ENCODE results near the gene DCHS1. TPM values are rescaled to one million over a fixed set of nuclear protein-coding genes. Genes with fewer than 3 reads are reported as not detected.

DCHS1 gene
- total and polyA plus RNA-seq, 9 of the 15 experiments (the other 6 are each of a cell fraction or from before 2014, with no cell fraction given): 0.04 to 0.49 (median 0.14) TPM; not detected in 2

DNA sequence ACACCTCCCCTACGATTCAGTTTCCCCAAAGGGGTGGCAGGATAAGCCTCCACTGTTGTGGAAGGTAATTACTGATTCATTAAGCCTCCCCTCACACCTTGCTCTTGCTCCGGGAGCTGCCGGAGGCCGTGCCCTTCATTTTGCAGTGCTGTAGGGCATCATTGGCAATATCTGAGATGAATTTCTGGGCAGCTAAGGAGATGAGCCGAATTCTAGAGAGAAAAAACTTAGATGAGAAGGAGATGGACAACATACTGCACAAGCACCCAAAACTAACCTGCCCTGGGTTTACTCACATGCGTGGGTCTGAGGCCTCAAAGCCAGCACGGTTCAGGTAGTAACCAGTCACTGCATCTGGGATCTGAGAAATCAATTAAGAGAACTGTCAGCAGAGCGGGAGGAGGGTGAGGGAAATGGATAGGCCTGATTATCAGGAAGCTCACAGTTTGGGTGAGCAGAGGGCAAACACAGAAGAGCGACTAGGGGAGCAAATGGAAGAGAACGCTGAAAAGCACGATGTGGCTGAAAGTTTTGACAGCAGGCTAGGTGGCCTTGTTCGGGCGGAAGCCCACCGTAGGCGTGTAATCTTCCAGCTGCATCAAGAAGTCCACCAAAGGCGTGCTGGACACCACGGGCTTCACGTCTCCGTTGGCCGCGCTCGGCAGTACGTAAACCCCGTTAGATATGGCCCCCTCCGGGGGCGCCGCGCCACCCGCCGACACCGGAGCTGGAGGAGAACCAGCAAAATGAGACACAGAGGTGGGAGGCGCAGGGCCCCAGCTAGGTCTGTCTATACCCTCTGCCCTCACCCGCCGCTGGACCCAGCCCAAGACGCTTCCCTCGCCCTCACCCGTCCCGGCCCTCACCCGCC, 44.3 kb downstream of the DCHS1 start (continued):
- TF ChIP-seq, protein P1, sequence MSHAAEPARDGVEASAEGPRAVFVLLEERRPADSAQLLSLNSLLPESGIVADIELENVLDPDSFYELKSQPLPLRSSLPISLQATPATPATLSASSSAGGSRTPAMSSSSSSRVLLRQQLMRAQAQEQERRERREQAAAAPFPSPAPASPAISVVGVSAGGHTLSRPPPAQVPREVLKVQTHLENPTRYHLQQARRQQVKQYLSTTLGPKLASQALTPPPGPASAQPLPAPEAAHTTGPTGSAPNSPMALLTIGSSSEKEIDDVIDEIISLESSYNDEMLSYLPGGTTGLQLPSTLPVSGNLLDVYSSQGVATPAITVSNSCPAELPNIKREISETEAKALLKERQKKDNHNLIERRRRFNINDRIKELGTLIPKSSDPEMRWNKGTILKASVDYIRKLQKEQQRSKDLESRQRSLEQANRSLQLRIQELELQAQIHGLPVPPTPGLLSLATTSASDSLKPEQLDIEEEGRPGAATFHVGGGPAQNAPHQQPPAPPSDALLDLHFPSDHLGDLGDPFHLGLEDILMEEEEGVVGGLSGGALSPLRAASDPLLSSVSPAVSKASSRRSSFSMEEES (CRISPR knock-in tag; IDR thresholded peaks at IDR 0.05): 0 out of 2 replicates have a peak, but pooled peaks have one; percentile 1
- TF ChIP-seq CEBPB (tag; IDR thresholded peaks at IDR 0.05) (no peak), CREM (IDR thresholded peaks at IDR 0.05; ENCODE audit: low read depth) (0 out of 2 replicates have a peak, but pooled peaks have one; percentile 20), SRF (CRISPR knock-in tag; IDR thresholded peaks at IDR 0.05) (no peak), ELF4 (CRISPR knock-in tag; IDR thresholded peaks at IDR 0.05) (peak; percentile 46; the same call in 1 of the 2 replicates), POLR2B (IDR thresholded peaks at IDR 0.05; ENCODE audit: low read depth, partially characterized antibody) (peak; percentile 67), HDGF (IDR thresholded peaks at IDR 0.05) (0 out of 2 replicates have a peak, but pooled peaks have one; percentile 47), POLR2A (conservative IDR thresholded peaks at IDR 0.05) (peak; percentile 65), TAF9B (IDR thresholded peaks at IDR 0.05; ENCODE audit: partially characterized antibody) (no peak), ZNF212 (CRISPR knock-in tag; IDR thresholded peaks at IDR 0.05) (0 out of 2 replicates have a peak, but pooled peaks have one; percentile 18), NR2F6 (CRISPR knock-in tag; IDR thresholded peaks at IDR 0.05) (0 out of 2 replicates have a peak, but pooled peaks have one; percentile 2), ESRRB (CRISPR knock-in tag; IDR thresholded peaks at IDR 0.05; ENCODE audit: borderline replicate concordance) (no peak), SMARCE1 (IDR thresholded peaks at IDR 0.05) (peak; percentile 14; the same call in 1 of the 2 replicates), ZNF41 (CRISPR knock-in tag; conservative IDR thresholded peaks at IDR 0.05) (no peak), ZNF3 (CRISPR knock-in tag; IDR thresholded peaks at IDR 0.05) (0 out of 2 replicates have a peak, but pooled peaks have one; percentile 45), PML (IDR thresholded peaks at IDR 0.05; ENCODE audit: low read length) (0 out of 2 replicates have a peak, but pooled peaks have one; percentile 19), ZNF57 (CRISPR knock-in tag; IDR thresholded peaks at IDR 0.05) (no peak), ZNF830 (CRISPR knock-in tag; IDR thresholded peaks at IDR 0.05) (0 out of 2 replicates have a peak, but pooled peaks have one; percentile 61), SRSF3 (IDR thresholded peaks at IDR 0.05; ENCODE audit: insufficient read depth, low read length) (0 out of 2 replicates have a peak, but pooled peaks have one; percentile 47), KLF1 (tag; IDR thresholded peaks at IDR 0.05) (no peak)
- TF ChIP-seq, protein P2, sequence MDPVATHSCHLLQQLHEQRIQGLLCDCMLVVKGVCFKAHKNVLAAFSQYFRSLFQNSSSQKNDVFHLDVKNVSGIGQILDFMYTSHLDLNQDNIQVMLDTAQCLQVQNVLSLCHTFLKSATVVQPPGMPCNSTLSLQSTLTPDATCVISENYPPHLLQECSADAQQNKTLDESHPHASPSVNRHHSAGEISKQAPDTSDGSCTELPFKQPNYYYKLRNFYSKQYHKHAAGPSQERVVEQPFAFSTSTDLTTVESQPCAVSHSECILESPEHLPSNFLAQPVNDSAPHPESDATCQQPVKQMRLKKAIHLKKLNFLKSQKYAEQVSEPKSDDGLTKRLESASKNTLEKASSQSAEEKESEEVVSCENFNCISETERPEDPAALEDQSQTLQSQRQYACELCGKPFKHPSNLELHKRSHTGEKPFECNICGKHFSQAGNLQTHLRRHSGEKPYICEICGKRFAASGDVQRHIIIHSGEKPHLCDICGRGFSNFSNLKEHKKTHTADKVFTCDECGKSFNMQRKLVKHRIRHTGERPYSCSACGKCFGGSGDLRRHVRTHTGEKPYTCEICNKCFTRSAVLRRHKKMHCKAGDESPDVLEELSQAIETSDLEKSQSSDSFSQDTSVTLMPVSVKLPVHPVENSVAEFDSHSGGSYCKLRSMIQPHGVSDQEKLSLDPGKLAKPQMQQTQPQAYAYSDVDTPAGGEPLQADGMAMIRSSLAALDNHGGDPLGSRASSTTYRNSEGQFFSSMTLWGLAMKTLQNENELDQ (CRISPR knock-in tag; IDR thresholded peaks at IDR 0.05; ENCODE audit: borderline replicate concordance): peak; percentile 73; the same call in 1 of the 2 replicates
- TF ChIP-seq, protein P3, sequence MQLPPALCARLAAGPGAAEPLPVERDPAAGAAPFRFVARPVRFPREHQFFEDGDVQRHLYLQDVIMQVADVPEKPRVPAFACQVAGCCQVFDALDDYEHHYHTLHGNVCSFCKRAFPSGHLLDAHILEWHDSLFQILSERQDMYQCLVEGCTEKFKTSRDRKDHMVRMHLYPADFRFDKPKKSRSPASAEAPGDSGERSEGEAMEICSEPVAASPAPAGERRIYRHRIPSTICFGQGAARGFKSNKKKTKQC (CRISPR knock-in tag; IDR thresholded peaks at IDR 0.05): 0 out of 2 replicates have a peak, but pooled peaks have one; percentile 11
- TF ChIP-seq, protein P4, sequence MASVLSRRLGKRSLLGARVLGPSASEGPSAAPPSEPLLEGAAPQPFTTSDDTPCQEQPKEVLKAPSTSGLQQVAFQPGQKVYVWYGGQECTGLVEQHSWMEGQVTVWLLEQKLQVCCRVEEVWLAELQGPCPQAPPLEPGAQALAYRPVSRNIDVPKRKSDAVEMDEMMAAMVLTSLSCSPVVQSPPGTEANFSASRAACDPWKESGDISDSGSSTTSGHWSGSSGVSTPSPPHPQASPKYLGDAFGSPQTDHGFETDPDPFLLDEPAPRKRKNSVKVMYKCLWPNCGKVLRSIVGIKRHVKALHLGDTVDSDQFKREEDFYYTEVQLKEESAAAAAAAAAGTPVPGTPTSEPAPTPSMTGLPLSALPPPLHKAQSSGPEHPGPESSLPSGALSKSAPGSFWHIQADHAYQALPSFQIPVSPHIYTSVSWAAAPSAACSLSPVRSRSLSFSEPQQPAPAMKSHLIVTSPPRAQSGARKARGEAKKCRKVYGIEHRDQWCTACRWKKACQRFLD (CRISPR knock-in tag; IDR thresholded peaks at IDR 0.05): 0 out of 2 replicates have a peak, but pooled peaks have one; percentile 52

Data from K562 (cell line).